ENCODE measurements around the gene IPO4.
A peak's percentile ranks its signal among the peaks of the same experiment; 100 is the strongest.

Gene IPO4

DNA sequence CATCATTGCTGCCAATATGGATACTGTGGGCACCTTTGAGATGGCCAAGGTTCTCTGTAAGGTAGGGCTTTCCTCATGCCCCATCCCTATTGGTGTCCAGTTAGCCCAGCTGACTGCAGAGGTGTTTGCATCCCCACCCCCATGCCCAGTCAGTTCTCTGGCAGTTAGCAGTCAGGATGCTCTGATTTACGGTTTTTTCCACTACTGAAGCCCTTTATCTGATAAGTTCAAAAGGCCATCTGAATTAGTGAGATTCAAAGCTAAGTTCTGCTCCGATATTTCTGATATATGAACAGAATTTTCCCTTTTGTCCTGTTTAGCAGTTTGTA, 44.9 kb upstream of the IPO4 start:
- Histone ChIP-seq H3F3A (ENCODE audit: control insufficient read depth, insufficient read depth) (peaks cover 3% of the 10 kb centered on the region; the same call in 1 of the 2 replicates), H3K4me1 (ENCODE audit: control insufficient read depth, low read length) (peaks cover 29% of the 10 kb centered on the region), H3K4me2 (ENCODE audit: low read length) (peak overlapping the region; percentile 83), H3K36me3 (ENCODE audit: control insufficient read depth, low read length) (peaks cover 57% of the 10 kb centered on the region), H3K79me2 (ENCODE audit: control insufficient read depth, low read length) (peaks cover 62% of the 10 kb centered on the region), H3K27me3 (ENCODE audit: control insufficient read depth, low read length) (no peaks in the 10 kb centered on the region), H3K27ac (ENCODE audit: low read depth, low read length) (no peak overlapping the region), H3K4me3 (ENCODE audit: low read length) (peak overlapping the region; percentile 81), H3K9me3 (ENCODE audit: control insufficient read depth, insufficient read depth, low read length) (no peaks in the 10 kb centered on the region), H3K9me2 (replicated peaks; ENCODE audit: control insufficient read depth, low read length) (no peaks in the 10 kb centered on the region), H4K20me1 (ENCODE audit: control insufficient read depth, insufficient read depth, low read depth, low read length) (no peaks in the 10 kb centered on the region)
- TF ChIP-seq EZH2phosphoT487 (IDR thresholded peaks at IDR 0.05; ENCODE audit: borderline replicate concordance, low read length), result no peak

DNA sequence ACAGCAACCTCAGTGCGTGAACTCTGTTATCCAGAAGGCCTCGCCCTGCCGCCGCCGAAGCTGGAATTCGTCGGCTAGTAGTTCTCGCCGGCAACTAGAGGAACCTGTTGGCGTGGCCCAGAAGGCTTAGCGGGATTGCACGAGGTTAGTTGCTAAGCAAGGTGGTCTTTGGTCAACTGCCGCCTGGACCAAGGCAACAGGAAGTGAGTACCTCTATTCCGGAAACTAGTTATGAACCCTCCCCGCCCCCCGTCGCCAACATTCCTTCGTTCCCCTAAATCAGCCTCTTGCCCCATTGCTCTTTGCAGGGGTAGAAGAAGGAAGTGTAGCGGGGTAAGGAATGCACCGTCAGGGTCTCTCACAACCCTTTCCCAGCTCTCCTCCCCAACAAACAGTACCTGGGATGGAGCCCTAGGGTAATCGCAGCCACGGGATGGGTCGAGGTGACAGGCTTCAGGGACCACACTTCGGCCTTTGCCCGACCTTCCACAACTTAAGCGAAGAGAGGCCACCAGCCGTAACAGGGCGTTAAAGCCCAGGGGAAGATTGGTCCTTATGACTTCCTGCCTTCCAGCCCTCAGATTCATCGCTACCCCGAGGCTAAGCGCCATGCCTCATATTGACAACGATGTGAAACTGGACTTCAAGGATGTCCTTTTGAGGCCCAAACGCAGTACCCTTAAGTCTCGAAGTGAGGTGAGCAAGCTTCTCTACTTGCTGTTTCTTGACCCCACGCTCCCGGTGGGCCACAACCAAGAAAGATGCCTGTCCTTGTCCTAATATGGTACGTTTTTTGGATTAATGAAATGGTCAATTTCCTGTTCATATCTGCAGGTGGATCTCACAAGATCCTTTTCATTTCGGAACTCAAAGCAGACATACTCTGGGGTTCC, 44.3 kb upstream of the IPO4 start, which contains the start of gene GMPR2:
Gene GMPR2 (plus strand): TSS at position 285 of the 893 bp plus-strand sequence. CDS start 325 bp downstream, at position 610.
- Histone ChIP-seq H4K20me1 (ENCODE audit: control insufficient read depth, insufficient read depth, low read depth, low read length) (no peaks in the 10 kb centered on the region), H3K9me3 (ENCODE audit: control insufficient read depth, insufficient read depth, low read length) (no peaks in the 10 kb centered on the region), H3K4me2 (ENCODE audit: low read length) (peak within 1 kb of the TSS; percentile 83), H3K4me3 (ENCODE audit: low read length) (peak within 1 kb of the TSS; percentile 81), H3K9me2 (replicated peaks; ENCODE audit: control insufficient read depth, low read length) (no peaks in the 10 kb centered on the region), H3F3A (ENCODE audit: control insufficient read depth, insufficient read depth) (peaks cover 3% of the 10 kb centered on the region; the same call in 1 of the 2 replicates), H3K27ac (ENCODE audit: low read depth, low read length) (peak within 1 kb of the TSS; percentile 65), H3K79me2 (ENCODE audit: control insufficient read depth, low read length) (peaks cover 67% of the 10 kb centered on the region), H3K27me3 (ENCODE audit: control insufficient read depth, low read length) (no peaks in the 10 kb centered on the region), H3K36me3 (ENCODE audit: control insufficient read depth, low read length) (peaks cover 57% of the 10 kb centered on the region), H3K4me1 (ENCODE audit: control insufficient read depth, low read length) (peaks cover 29% of the 10 kb centered on the region)
- no peak for TF ChIP-seq EZH2phosphoT487 (IDR thresholded peaks at IDR 0.05; ENCODE audit: borderline replicate concordance, low read length)
- TF ChIP-seq, protein P1, sequence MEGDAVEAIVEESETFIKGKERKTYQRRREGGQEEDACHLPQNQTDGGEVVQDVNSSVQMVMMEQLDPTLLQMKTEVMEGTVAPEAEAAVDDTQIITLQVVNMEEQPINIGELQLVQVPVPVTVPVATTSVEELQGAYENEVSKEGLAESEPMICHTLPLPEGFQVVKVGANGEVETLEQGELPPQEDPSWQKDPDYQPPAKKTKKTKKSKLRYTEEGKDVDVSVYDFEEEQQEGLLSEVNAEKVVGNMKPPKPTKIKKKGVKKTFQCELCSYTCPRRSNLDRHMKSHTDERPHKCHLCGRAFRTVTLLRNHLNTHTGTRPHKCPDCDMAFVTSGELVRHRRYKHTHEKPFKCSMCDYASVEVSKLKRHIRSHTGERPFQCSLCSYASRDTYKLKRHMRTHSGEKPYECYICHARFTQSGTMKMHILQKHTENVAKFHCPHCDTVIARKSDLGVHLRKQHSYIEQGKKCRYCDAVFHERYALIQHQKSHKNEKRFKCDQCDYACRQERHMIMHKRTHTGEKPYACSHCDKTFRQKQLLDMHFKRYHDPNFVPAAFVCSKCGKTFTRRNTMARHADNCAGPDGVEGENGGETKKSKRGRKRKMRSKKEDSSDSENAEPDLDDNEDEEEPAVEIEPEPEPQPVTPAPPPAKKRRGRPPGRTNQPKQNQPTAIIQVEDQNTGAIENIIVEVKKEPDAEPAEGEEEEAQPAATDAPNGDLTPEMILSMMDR (IDR thresholded peaks at IDR 0.05; ENCODE audit: low read depth, low read length, poor library complexity, severe bottlenecking), result no peak

DNA sequence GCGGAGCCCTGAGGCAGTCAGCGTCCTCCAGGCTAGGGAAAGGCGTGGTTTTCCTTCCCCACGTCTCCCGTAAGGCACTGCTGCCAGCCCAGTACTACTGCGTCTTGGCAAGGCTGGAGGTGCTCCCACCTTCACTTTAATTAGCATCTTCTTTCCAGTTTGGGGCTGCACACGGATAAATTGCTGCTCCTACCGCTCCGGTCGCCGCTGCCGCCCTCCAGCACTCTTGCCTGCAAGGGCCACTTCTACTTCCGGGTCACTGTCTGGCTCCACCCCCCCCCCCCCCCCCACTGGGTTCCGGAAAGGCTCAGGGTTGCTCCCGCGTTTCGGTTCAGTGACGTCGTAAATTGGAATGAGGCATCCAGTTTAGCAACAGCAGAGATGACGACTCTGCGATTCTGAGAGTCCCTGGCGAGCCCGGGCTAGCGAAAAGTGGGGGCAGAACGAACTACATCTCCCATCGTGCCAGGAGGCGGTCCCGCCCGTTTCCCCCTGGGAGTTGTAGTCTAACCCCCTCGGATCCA, 43.6 kb upstream of the IPO4 start, which contains the start of gene NEDD8:
Gene NEDD8 (minus strand): TSS at position 247 of the 524 bp plus-strand sequence. CDS start 100 bp downstream, at position 147.
- H3K36me3 ChIP-seq (ENCODE audit: control insufficient read depth, low read length), result peaks cover 53% of the 10 kb centered on the region

More for the DNA sequence above, 43.6 kb upstream of the IPO4 start, which contains the start of gene NEDD8:
- Histone ChIP-seq H4K20me1 (ENCODE audit: control insufficient read depth, insufficient read depth, low read depth, low read length) (peaks cover 3% of the 10 kb centered on the region; the same call in 1 of the 2 replicates), H3K9me3 (ENCODE audit: control insufficient read depth, insufficient read depth, low read length) (no peaks in the 10 kb centered on the region), H3K4me1 (ENCODE audit: control insufficient read depth, low read length) (peaks cover 29% of the 10 kb centered on the region), H3K4me2 (ENCODE audit: low read length) (peak within 1 kb of the TSS; percentile 83), H3K4me3 (ENCODE audit: low read length) (peak within 1 kb of the TSS; percentile 81), H3K79me2 (ENCODE audit: control insufficient read depth, low read length) (peaks cover 73% of the 10 kb centered on the region), H3K9me2 (replicated peaks; ENCODE audit: control insufficient read depth, low read length) (no peaks in the 10 kb centered on the region), H3F3A (ENCODE audit: control insufficient read depth, insufficient read depth) (peaks cover 4% of the 10 kb centered on the region; the same call in 1 of the 2 replicates), H3K27me3 (ENCODE audit: control insufficient read depth, low read length) (no peaks in the 10 kb centered on the region), H3K27ac (ENCODE audit: low read depth, low read length) (peak within 1 kb of the TSS; percentile 65)
- TF ChIP-seq, protein P1 (IDR thresholded peaks at IDR 0.05; ENCODE audit: low read depth, low read length, poor library complexity, severe bottlenecking), result no peak
- TF ChIP-seq EZH2phosphoT487 (IDR thresholded peaks at IDR 0.05; ENCODE audit: borderline replicate concordance, low read length), result no peak

Measured in DOHH2 (cell line).